ENCODE results near the gene BMS1.

DNA sequence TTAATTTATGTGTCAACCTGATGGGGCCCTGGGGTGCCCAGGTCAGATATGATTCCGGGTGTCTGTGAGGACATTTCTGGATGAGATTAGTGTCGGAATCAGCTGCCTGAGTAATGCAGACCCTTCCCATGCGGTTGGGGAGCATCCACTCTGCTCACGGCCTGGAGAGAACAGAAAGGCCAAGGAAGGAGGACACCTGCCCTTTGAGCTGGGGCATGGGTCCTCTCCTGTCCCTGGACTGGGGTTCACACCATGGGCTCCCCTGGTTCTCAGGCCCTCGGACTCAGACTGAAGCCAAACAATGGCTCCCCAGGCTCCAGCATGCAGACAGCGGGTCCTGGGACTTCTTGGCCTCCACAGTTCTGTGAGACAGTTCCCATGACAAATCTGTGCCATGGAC, 94.3 kb downstream of the BMS1 start:
- TF ChIP-seq CTCF (IDR thresholded peaks at IDR 0.05) (no peak), POLR2A (IDR thresholded peaks at IDR 0.05) (no peak)

Measured in body of pancreas (tissue), 4 donors.